Measurements from ENCODE around the gene C4BPB. TPM values are rescaled to one million over a fixed set of nuclear protein-coding genes. Genes with fewer than 3 reads are reported as not detected.

The C4BPB gene
- total RNA-seq, 2 donors from 2014 or later = not detected

GRCh38 chr1:207103892-207104373, 15.3 kb downstream of the C4BPB start, which contains the start of gene C4BPA:
Gene C4BPA, plus strand, starts transcription at chr1:207104233. Its CDS starts 8,793 bp downstream, at chr1:207113026.
- Mint-ChIP-seq H3K4me3 (no peak within 1 kb of the TSS), H3K27me3 (ENCODE audit: insufficient read depth) (peaks cover 3% of the 10 kb centered on the region), H3K9me3 (peaks cover 4% of the 10 kb centered on the region), H3K4me1 (peaks cover 5% of the 10 kb centered on the region), H3K27ac (no peak within 1 kb of the TSS), H3K36me3 (ENCODE audit: low read depth) (no peaks in the 10 kb centered on the region)
- Histone ChIP-seq H3K36me3 (ENCODE audit: control insufficient read depth, insufficient read depth, low read length) (no peaks in the 10 kb centered on the region), H3K4me1 (ENCODE audit: control insufficient read depth, insufficient read depth, low read length) (no peaks in the 10 kb centered on the region), H3K9me3 (ENCODE audit: control insufficient read depth, low read length) (peaks cover 5% of the 10 kb centered on the region), H3K27me3 (ENCODE audit: control insufficient read depth, insufficient read depth, low read length, poor library complexity, severe bottlenecking) (no peaks in the 10 kb centered on the region), H3K4me3 (ENCODE audit: low read length) (no peak within 1 kb of the TSS), H3K27ac (ENCODE audit: low read depth, low read length) (no peak within 1 kb of the TSS), H3K9ac (ENCODE audit: extremely low read depth, low read length, poor library complexity, severe bottlenecking) (no peak within 1 kb of the TSS)
- DNase-seq = no peak
- 82 to 96% methylated on average over 4 to 7 of the region's 7 CpGs for WGBS, 2 experiments (ENCODE audit: insufficient coverage in 1 of 2, insufficient read length in 1 of 2)
- TF ChIP-seq CTCF (conservative IDR thresholded peaks at IDR 0.05) = no peak

- no peak overlapping the region for H3K9ac ChIP-seq (ENCODE audit: extremely low read depth, low read length, poor library complexity, severe bottlenecking)
- 89 to 95% methylated on average over 3 of the region's 3 CpGs for WGBS, 2 experiments (ENCODE audit: insufficient coverage in 1 of 2, insufficient read length in 1 of 2)
- Mint-ChIP-seq H3K27ac (no peak overlapping the region), H3K4me3 (no peak overlapping the region), H3K9me3 (no peaks in the 10 kb centered on the region), H3K27me3 (ENCODE audit: insufficient read depth) (no peaks in the 10 kb centered on the region), H3K4me1 (peaks cover 5% of the 10 kb centered on the region), H3K36me3 (ENCODE audit: low read depth) (no peaks in the 10 kb centered on the region)
- no peaks in the 10 kb centered on the region for H3K36me3 ChIP-seq (ENCODE audit: control insufficient read depth, insufficient read depth, low read length)
- H3K4me3 ChIP-seq (ENCODE audit: low read length) = no peak overlapping the region
- no peak for TF ChIP-seq CTCF (conservative IDR thresholded peaks at IDR 0.05)
- H3K27me3 ChIP-seq (ENCODE audit: control insufficient read depth, insufficient read depth, low read length, poor library complexity, severe bottlenecking) = no peaks in the 10 kb centered on the region
- no peaks in the 10 kb centered on the region for H3K9me3 ChIP-seq (ENCODE audit: control insufficient read depth, low read length)
- H3K27ac ChIP-seq (ENCODE audit: low read depth, low read length) = no peak overlapping the region
- no peaks in the 10 kb centered on the region for H3K4me1 ChIP-seq (ENCODE audit: control insufficient read depth, insufficient read depth, low read length)
- no peak for DNase-seq
These were observed 20.3 kb downstream of the C4BPB start for GRCh38 chr1:207109004-207109403.

- H3K27me3 Mint-ChIP-seq (ENCODE audit: insufficient read depth) = no peaks in the 10 kb centered on the region
- no peak overlapping the region for H3K4me3 Mint-ChIP-seq
- no peaks in the 10 kb centered on the region for H3K9me3 ChIP-seq (ENCODE audit: control insufficient read depth, low read length)
- H3K27ac ChIP-seq (ENCODE audit: low read depth, low read length) = no peak overlapping the region
- H3K27me3 ChIP-seq (ENCODE audit: control insufficient read depth, insufficient read depth, low read length, poor library complexity, severe bottlenecking) = no peaks in the 10 kb centered on the region
- no peak for TF ChIP-seq CTCF (conservative IDR thresholded peaks at IDR 0.05)
- 90 to 100% methylated on average over 2 of the region's 2 CpGs for WGBS, 2 experiments (ENCODE audit: insufficient coverage in 1 of 2, insufficient read length in 1 of 2)
- no peak overlapping the region for H3K4me3 ChIP-seq (ENCODE audit: low read length)
- no peaks in the 10 kb centered on the region for H3K4me1 ChIP-seq (ENCODE audit: control insufficient read depth, insufficient read depth, low read length)
- H3K9ac ChIP-seq (ENCODE audit: extremely low read depth, low read length, poor library complexity, severe bottlenecking) = no peak overlapping the region
- no peaks in the 10 kb centered on the region for H3K9me3 Mint-ChIP-seq
- H3K36me3 ChIP-seq (ENCODE audit: control insufficient read depth, insufficient read depth, low read length) = no peaks in the 10 kb centered on the region
- H3K27ac Mint-ChIP-seq = no peak overlapping the region
- H3K36me3 Mint-ChIP-seq (ENCODE audit: low read depth) = no peaks in the 10 kb centered on the region
- DNase-seq = no peak
- H3K4me1 Mint-ChIP-seq = no peaks in the 10 kb centered on the region
These were observed 24.1 kb downstream of the C4BPB start for GRCh38 chr1:207112616-207113296.

Data from endodermal cell (in vitro differentiated cells).